Liver (tissue), 9 donors: ENCODE results near the gene PARM1. TPM values are rescaled to one million over a fixed set of nuclear protein-coding genes. Genes with fewer than 3 reads are reported as not detected.

Experiments used
- DNase-seq: peaks from one replicate; pipeline ENCODE4 v3.0.0-alpha.2; 2017; ENCODE audit warnings: low spot score
- H3K27ac ChIP-seq, 2 donors: one replicate each; pipeline ENCODE4 v1.7.0; 2013; ENCODE audit warnings: inconsistent platforms in 2 of 2, low read length in 2 of 2, control low read depth in 1 of 2, low read depth in 1 of 2, mild to moderate bottlenecking in 1 of 2
- H3K27me3 ChIP-seq, 4 donors: one replicate each; pipeline versions ENCODE4 v1.6.1 to v1.7.0; 2013; ENCODE audit warnings: low read length in 3 of 4, inconsistent platforms in 1 of 4, mild to moderate bottlenecking in 1 of 4, moderate library complexity in 1 of 4; ENCODE audit not compliant: control insufficient read depth in 4 of 4, insufficient read depth in 4 of 4
- H3K36me3 ChIP-seq, 4 donors: one replicate each; pipeline versions ENCODE4 v1.6.1 to v1.7.0; 2013; ENCODE audit warnings: low read length in 3 of 4, mild to moderate bottlenecking in 3 of 4, low read depth in 1 of 4, moderate library complexity in 1 of 4; ENCODE audit not compliant: control insufficient read depth in 4 of 4, insufficient read depth in 3 of 4
- H3K4me1 ChIP-seq, 4 donors: one replicate each; pipeline versions ENCODE4 v1.6.1 to v1.7.0; 2013; ENCODE audit warnings: low read length in 3 of 4, mild to moderate bottlenecking in 3 of 4, moderate library complexity in 1 of 4; ENCODE audit not compliant: control insufficient read depth in 4 of 4, insufficient read depth in 4 of 4
- H3K4me3 ChIP-seq, 3 donors: one replicate each; pipeline versions ENCODE4 v1.6.1 to v1.7.0; 2013; ENCODE audit warnings: low read length in 3 of 3, control low read depth in 1 of 3, low read depth in 1 of 3, mild to moderate bottlenecking in 1 of 3
- H3K9ac ChIP-seq, 2 donors: one replicate each; pipeline ENCODE4 v1.7.0; 2013; ENCODE audit warnings: low read length in 2 of 2, mild to moderate bottlenecking in 2 of 2, moderate library complexity in 2 of 2, control low read depth in 1 of 2, low read depth in 1 of 2
- H3K9me3 ChIP-seq, 4 donors: one replicate each; pipeline versions ENCODE4 v1.6.1 to v1.7.0; 2013; ENCODE audit warnings: low read length in 3 of 4; ENCODE audit not compliant: control insufficient read depth in 4 of 4
- FOXA1 ChIP-seq: IDR thresholded peaks from 2 replicates; pipeline ENCODE4 v1.6.1; 2016; ENCODE audit warnings: antibody characterized with exemption
- FOXA2 ChIP-seq: IDR thresholded peaks from 2 replicates; pipeline ENCODE4 v1.6.1; 2016; ENCODE audit warnings: antibody characterized with exemption
- GABPA ChIP-seq, 2 donors: IDR thresholded peaks in 1 of 2; conservative IDR thresholded peaks in 1 of 2; 2 replicates each; pipeline ENCODE4 v1.6.1; 2016; ENCODE audit warnings: antibody characterized with exemption in 2 of 2, mild to moderate bottlenecking in 1 of 2, moderate library complexity in 1 of 2
- HNF4A ChIP-seq, 2 donors: conservative IDR thresholded peaks; 2 replicates each; pipeline ENCODE4 v1.6.1; 2016; ENCODE audit warnings: antibody characterized with exemption in 2 of 2, mild to moderate bottlenecking in 2 of 2
- JUND ChIP-seq, 2 donors: IDR thresholded peaks; 2 replicates each; pipeline ENCODE4 v1.6.1; 2016; ENCODE audit warnings: antibody characterized with exemption in 2 of 2
- MAX ChIP-seq: IDR thresholded peaks from 2 replicates; pipeline ENCODE4 v1.6.1; 2016; ENCODE audit warnings: antibody characterized with exemption
- NR2F2 ChIP-seq: IDR thresholded peaks from 2 replicates; pipeline ENCODE4 v1.6.1; 2016; ENCODE audit warnings: antibody characterized with exemption
- RAD21 ChIP-seq, 2 donors: IDR thresholded peaks; 2 replicates each; pipeline ENCODE4 v1.6.1; 2016; ENCODE audit warnings: antibody characterized with exemption in 2 of 2, mild to moderate bottlenecking in 2 of 2
- REST ChIP-seq: IDR thresholded peaks from 2 replicates; pipeline ENCODE4 v1.6.1; 2016; ENCODE audit warnings: antibody characterized with exemption, mild to moderate bottlenecking
- RXRA ChIP-seq, 2 donors: IDR thresholded peaks; 2 replicates each; pipeline ENCODE4 v1.6.1; 2017 to 2018; ENCODE audit warnings: antibody characterized with exemption in 2 of 2, mild to moderate bottlenecking in 1 of 2
- SP1 ChIP-seq: IDR thresholded peaks from 2 replicates; pipeline ENCODE4 v1.6.1; 2018; ENCODE audit warnings: antibody characterized with exemption, mild to moderate bottlenecking
- TAF1 ChIP-seq: conservative IDR thresholded peaks from 2 replicates; pipeline ENCODE4 v1.6.1; 2016; ENCODE audit warnings: antibody characterized with exemption, mild to moderate bottlenecking
- YY1 ChIP-seq: IDR thresholded peaks from 2 replicates; pipeline ENCODE4 v1.6.1; 2016; ENCODE audit warnings: antibody characterized with exemption, mild to moderate bottlenecking
- WGBS: extraction: QIAGEN DNeasy Blood & Tissue Kit; methylation state at CpG from one replicate; pipeline ENCODE4 v1.1.7; 2013; 5-methylcytosine and 5-hydroxymethylcytosine counted together
- polyA plus RNA-seq, 2 donors: library from polyadenylated mRNA; stranded (reverse) in 1 of 2; unstranded in 1 of 2; fragments of 200-250 nt in 1 of 2; fragments of >200 nt in 1 of 2; fragmentation: Nextera tagmentation in 1 of 2; extraction: Ambion mirVana in 1 of 2; gene quantifications; one replicate each; pipeline versions ENCODE4 v1.2.1 to v1.2.3, GENCODE V29; 2013 to 2015
- total RNA-seq, 2 donors: library from RNA; depleted of rRNA; stranded (reverse); fragments of >200 nt; gene quantifications; one replicate each; pipeline ENCODE4 v1.2.3, GENCODE V29; 2014
- TF ChIP-seq, protein P1 (sequence below): fragments of 150-350 bp; IDR thresholded peaks from 2 replicates; pipeline ENCODE4 v1.5.1; 2017; ENCODE audit warnings: improper control_type of control experiment, low read depth, low read length; ENCODE audit not compliant: missing input control
- TF ChIP-seq, protein P2 (sequence below): IDR thresholded peaks from 2 replicates; pipeline ENCODE4 v1.6.1; 2016; ENCODE audit warnings: antibody characterized with exemption
- TF ChIP-seq, protein P3 (sequence below): IDR thresholded peaks from 2 replicates; pipeline ENCODE4 v1.6.1; 2016; ENCODE audit warnings: antibody characterized with exemption
- donor health status: healthy.
- donor health status: healthy.
- donor health status: healthy.
- donor health status: healthy.
- donor health status: healthy.

The PARM1 gene
- total and polyA plus RNA-seq, 4 donors: 0.42 to 2.2 (median 0.74) TPM

DNA sequence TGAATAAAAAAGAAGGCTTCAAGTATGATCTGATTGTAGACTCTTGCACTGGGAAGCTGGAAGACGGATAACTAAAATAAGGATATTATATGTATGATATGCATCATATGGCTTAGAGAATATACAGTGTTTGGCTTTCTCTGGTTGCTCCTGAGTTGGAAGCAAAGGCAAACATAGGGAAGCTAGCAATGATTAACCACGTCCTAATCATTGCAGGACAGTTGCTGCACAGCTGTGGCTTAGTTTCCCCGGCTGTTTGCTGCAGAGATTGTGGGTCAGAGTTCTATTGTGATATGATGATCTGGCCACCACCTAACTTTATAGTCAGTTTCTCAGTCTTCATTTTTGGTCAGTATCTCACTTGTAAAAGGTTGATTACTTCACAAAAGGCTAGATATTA, 36.3 kb upstream of the PARM1 start:
- Histone ChIP-seq H3K4me1 (peaks cover 0 to 7% (median 1%) of the 10 kb centered on the region in 4 donors), H3K9ac (no peak overlapping the region), H3K4me3 (no peak overlapping the region), H3K27me3 (peaks cover 0 to 6% (median 0%) of the 10 kb centered on the region in 4 donors), H3K27ac (no peak overlapping the region), H3K36me3 (no peaks in the 10 kb centered on the region), H3K9me3 (no peaks in the 10 kb centered on the region)
- no peak for TF ChIP-seq GABPA (IDR thresholded peaks at IDR 0.05 in 1 of 2, conservative IDR thresholded peaks at IDR 0.05 in 1 of 2)
- no peak for TF ChIP-seq RAD21 (IDR thresholded peaks at IDR 0.05)
- TF ChIP-seq REST: no peak
- no peak for TF ChIP-seq JUND (IDR thresholded peaks at IDR 0.05)
- no peak for TF ChIP-seq FOXA2
- TF ChIP-seq, protein P1, sequence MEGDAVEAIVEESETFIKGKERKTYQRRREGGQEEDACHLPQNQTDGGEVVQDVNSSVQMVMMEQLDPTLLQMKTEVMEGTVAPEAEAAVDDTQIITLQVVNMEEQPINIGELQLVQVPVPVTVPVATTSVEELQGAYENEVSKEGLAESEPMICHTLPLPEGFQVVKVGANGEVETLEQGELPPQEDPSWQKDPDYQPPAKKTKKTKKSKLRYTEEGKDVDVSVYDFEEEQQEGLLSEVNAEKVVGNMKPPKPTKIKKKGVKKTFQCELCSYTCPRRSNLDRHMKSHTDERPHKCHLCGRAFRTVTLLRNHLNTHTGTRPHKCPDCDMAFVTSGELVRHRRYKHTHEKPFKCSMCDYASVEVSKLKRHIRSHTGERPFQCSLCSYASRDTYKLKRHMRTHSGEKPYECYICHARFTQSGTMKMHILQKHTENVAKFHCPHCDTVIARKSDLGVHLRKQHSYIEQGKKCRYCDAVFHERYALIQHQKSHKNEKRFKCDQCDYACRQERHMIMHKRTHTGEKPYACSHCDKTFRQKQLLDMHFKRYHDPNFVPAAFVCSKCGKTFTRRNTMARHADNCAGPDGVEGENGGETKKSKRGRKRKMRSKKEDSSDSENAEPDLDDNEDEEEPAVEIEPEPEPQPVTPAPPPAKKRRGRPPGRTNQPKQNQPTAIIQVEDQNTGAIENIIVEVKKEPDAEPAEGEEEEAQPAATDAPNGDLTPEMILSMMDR: no peak
- TF ChIP-seq TAF1: no peak
- TF ChIP-seq HNF4A (conservative IDR thresholded peaks at IDR 0.05): no peak
- no peak for TF ChIP-seq MAX
- TF ChIP-seq SP1: no peak
- TF ChIP-seq RXRA (IDR thresholded peaks at IDR 0.05): no peak
- no peak for DNase-seq
- 42% methylated on average over 3 of the region's 3 CpGs for WGBS

DNA sequence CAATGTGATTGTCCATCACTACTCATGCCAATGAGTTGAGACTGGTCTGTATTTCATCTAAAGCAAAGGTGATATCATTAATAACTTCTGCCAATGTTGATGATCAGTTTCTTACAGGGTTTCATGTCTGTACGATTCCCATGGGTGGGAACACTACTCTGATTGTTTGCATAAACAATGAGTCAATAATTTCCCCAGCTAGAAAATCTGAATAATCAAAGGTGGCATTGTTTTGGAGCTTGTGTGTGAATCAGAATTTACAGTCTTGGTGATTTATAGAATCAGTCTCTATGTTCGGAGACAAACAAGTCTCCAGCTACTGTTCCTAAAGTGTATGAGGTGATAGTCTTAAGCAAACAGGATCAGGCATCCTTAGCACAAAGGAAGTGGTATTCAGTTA, 35.5 kb upstream of the PARM1 start:
- Histone ChIP-seq H3K9ac (no peak overlapping the region), H3K4me1 (peaks cover 0 to 7% (median 1%) of the 10 kb centered on the region in 4 donors), H3K4me3 (no peak overlapping the region), H3K27ac (no peak overlapping the region), H3K9me3 (no peaks in the 10 kb centered on the region), H3K27me3 (peaks cover 0 to 6% (median 0%) of the 10 kb centered on the region in 4 donors), H3K36me3 (no peaks in the 10 kb centered on the region)
- no peak for TF ChIP-seq FOXA2
- TF ChIP-seq GABPA (IDR thresholded peaks at IDR 0.05 in 1 of 2, conservative IDR thresholded peaks at IDR 0.05 in 1 of 2): no peak
- TF ChIP-seq, protein P2, sequence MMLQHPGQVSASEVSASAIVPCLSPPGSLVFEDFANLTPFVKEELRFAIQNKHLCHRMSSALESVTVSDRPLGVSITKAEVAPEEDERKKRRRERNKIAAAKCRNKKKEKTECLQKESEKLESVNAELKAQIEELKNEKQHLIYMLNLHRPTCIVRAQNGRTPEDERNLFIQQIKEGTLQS: no peak
- no peak for DNase-seq
- WGBS: 88% methylated on average over 2 of the region's 2 CpGs

- no peak overlapping the region for H3K4me3 ChIP-seq
- no peaks in the 10 kb centered on the region for H3K27me3 ChIP-seq
- H3K9ac ChIP-seq: no peak overlapping the region
- no peak overlapping the region for H3K27ac ChIP-seq
- no peak for DNase-seq
- peaks cover 0 to 2% (median 0%) of the 10 kb centered on the region in 4 donors for H3K4me1 ChIP-seq
- H3K9me3 ChIP-seq: no peaks in the 10 kb centered on the region
- no peaks in the 10 kb centered on the region for H3K36me3 ChIP-seq
- WGBS: 74% methylated on average over 2 of the region's 2 CpGs
- TF ChIP-seq HNF4A (conservative IDR thresholded peaks at IDR 0.05) (no peak), NR2F2 (no peak), MAX (no peak), FOXA1 (no peak), RXRA (IDR thresholded peaks at IDR 0.05) (no peak), YY1 (no peak)
- TF ChIP-seq, protein P3, sequence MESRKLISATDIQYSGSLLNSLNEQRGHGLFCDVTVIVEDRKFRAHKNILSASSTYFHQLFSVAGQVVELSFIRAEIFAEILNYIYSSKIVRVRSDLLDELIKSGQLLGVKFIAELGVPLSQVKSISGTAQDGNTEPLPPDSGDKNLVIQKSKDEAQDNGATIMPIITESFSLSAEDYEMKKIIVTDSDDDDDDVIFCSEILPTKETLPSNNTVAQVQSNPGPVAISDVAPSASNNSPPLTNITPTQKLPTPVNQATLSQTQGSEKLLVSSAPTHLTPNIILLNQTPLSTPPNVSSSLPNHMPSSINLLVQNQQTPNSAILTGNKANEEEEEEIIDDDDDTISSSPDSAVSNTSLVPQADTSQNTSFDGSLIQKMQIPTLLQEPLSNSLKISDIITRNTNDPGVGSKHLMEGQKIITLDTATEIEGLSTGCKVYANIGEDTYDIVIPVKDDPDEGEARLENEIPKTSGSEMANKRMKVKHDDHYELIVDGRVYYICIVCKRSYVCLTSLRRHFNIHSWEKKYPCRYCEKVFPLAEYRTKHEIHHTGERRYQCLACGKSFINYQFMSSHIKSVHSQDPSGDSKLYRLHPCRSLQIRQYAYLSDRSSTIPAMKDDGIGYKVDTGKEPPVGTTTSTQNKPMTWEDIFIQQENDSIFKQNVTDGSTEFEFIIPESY: no peak
- TF ChIP-seq, protein P1: no peak
- TF ChIP-seq, protein P2: no peak
Measured at GRCh38 chr4:74900862-74901261, 32.1 kb upstream of the PARM1 start.
